HG03439 (cell line): ENCODE measurements around the gene GIPC3.
"Not testable (repeated sequence)": the region's sequence is repeated elsewhere in the genome, so short reads cannot be mapped to it uniquely, and the experiment has no call there.

Experiments used
- ATAC-seq: cut with Tn5 transposase; IDR thresholded peaks from one replicate; pipeline ENCODE4 v1.9.1; 2021; ENCODE audit warnings: mild to moderate bottlenecking, moderate library complexity; ENCODE audit not compliant: unreplicated experiment

The GIPC3 gene

GRCh38 chr19:3575949-3576673 lies 9.2 kb upstream of the GIPC3 start:
- ATAC-seq, result no peak

GRCh38 chr19:3576696-3577443 lies 8.4 kb upstream of the GIPC3 start:
- ATAC-seq, result no peak

DNA sequence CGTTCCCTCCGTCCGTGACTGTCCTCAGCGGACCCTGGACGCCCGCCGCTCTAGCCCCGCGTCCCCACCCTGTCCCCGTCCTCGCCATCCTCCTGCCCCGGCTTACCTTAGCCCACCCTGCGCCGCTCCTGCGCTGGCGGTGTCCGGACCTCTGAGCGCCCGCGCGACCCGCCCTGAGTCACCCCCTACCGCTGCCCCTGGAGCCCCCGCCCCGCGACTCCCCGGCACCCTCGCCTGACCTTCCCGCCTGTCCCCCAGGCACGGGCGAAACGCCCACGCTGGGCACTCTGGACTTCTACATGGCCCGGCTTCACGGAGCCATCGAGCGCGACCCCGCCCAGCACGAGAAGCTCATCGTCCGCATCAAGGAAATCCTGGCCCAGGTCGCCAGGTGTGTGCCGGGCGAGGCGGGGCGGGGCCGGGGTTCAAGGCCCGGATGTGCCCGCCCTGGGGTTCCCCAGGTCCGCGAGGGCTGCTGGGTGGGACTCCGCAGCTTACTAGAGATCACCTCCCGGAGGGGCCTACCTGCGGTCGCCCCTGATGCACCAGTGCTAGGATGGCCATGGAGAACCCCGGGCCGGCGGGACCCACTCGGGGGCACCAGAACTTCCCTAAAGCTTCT lies 7.4 kb upstream of the GIPC3 start:
- ATAC-seq, result no peak

DNA sequence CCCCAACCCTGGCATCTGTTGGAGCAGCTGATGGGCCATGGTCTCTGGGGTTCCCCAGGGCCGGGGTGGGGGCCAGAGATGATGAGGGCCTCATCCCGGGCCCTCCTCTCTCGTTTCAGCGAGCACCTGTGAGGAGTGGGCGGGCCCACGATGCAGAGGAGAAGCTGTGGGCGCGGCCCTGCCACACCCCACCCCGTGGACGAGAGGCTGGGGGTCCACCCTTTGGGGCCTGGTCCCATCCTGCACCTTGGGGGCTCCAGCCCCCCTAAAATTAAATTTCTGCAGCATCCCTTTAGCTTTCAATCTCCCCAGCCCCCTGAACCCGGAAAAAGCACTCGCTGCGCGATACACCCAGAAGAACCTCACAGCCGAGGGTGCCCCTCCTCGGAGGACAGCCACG lies 6.9 kb upstream of the GIPC3 start:
- ATAC-seq, result no peak

DNA sequence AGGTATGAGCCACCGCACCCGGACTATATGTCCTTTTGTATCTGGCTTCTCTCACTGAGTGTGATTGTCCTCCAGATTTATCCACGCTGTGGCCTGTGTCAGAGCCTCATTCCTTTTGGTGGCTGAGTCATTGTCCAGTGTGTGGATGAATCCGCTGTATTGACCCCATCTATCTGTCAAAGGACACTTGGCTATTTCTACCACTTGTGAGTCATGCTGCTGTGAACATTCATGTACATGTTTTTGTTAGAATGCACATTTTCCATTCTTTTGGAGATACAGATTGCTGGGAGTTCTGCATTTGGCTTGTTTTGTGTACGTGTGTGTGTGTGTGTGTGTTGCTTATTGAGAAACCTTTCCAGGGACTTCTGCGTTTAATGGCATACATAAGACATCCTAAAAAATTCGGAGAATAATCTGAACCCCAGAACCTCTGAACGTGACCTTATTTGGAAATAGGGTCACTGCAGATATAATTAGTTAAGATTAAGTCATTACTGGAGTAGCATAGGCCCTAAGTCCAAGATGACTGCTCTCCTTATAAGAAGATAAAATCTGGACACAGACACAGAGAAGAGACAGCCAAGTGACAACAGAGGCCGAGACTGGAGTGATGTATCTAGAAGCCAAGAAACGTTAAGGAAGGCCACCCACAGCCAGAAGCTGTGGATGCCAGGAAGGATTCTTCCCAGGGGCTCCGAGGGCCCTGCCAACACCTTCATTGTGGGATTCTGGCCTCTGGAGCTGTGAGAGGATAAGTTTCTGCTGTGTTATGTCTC lies 4.9 kb upstream of the GIPC3 start:
- no peak for ATAC-seq

DNA sequence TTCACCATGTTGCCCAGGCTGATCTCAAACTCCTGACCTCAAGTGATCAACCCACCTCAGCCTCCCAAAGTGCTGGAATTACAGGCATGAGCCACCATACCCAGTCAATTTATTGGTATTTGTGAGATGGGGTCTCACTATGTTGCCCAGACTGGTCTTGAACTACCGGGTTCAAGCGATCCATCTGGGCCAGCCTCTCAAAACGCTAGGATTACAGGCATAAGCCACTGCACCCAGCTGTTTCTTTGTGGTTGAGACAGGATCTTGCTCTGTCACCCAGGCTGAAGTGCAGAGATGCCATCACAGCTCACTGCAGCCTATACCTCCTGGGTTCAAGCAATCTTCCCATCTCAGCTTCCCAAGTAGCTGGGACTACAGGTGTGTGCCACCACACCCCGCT lies 3.5 kb upstream of the GIPC3 start:
- not testable (repeated sequence) for ATAC-seq

- not testable (repeated sequence) for ATAC-seq
Observed at GRCh38 chr19:3584036-3584802, 1.1 kb upstream of the GIPC3 start.

GRCh38 chr19:3586127-3586626 lies 899 bp downstream of the GIPC3 start:
- no peak for ATAC-seq

DNA sequence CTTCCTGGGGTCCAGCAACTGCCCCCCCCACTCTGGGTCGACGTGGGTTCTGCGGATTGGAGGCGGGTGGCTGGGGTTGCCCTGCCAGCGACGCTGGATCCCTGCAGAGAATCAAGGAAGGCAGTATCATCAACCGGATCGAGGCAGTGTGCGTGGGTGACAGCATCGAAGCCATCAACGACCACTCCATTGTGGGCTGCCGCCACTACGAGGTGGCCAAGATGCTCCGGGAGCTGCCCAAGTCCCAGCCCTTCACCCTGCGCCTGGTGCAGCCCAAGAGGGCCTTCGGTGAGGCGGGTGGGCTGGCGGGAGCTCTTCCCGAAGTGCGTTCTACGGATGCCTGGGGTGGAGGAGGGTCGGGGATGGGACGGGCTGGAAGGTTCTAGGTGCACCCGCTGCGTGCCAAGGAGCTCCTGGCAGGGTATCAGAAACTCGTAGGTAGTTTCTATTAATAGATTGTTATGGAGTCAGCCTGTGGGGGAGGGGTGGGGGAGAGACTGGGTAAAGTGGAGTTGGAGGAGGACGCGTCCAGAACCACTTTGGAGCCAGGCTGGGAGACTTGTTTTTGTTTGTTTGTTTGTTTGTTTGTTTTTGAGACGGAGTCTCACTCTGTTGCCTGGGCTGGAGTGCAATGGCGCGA lies 1.5 kb downstream of the GIPC3 start:
- ATAC-seq, result no peak

DNA sequence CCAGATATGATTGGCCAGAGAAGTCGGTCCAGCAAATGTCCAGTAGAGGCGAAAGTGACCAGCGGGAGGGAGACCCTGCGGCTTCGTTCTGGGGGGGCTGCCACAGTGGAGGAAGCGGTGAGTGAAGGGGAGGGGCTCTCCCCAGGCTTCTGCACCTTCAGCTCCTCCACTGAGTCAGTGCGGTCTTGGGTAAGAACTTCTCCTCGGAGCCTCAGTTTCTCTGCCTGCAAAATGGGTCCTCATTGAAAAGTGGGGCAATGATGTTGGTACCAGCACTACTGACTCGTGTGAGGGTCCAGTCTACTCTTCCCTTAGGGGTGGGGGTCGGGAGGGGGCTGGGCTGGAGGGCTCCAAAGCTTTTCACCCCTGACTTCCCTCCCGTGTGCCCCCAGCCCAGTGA lies 4.2 kb downstream of the GIPC3 start:
- no peak for ATAC-seq

GRCh38 chr19:3589949-3590348 lies 4.7 kb downstream of the GIPC3 start:
- ATAC-seq, result no peak

DNA sequence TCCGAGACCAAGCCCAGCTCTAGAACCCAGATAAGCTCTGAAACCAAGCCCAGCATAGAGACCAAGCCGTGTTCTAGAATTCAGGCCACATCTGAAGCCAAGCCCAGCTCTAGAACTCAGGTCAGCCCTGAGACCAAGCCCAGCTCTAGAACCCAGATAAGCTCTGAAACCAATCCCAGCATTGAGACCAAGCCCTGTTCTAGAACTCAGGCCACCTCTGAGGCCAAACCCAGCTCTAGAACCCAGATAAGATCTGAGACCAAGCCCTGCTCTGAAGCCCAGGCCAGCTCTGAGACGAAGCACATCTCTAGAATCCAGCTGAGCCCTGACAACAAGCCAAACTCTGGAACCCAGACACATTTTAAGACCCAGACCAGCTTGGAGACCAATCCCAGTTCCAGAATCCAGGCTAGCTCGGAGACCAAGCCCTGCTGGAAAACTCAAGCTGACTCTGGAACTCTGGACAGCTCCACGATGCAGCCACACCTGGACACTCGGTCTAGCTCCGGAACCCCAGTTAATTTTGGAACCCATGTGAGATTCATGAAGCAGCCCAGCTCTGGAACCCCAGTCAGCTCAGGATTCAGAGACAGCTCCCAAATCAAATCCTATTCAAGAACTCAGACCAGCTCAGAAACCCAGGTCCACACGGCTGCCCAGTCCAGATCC lies 5.8 kb downstream of the GIPC3 start:
- ATAC-seq, result no peak

DNA sequence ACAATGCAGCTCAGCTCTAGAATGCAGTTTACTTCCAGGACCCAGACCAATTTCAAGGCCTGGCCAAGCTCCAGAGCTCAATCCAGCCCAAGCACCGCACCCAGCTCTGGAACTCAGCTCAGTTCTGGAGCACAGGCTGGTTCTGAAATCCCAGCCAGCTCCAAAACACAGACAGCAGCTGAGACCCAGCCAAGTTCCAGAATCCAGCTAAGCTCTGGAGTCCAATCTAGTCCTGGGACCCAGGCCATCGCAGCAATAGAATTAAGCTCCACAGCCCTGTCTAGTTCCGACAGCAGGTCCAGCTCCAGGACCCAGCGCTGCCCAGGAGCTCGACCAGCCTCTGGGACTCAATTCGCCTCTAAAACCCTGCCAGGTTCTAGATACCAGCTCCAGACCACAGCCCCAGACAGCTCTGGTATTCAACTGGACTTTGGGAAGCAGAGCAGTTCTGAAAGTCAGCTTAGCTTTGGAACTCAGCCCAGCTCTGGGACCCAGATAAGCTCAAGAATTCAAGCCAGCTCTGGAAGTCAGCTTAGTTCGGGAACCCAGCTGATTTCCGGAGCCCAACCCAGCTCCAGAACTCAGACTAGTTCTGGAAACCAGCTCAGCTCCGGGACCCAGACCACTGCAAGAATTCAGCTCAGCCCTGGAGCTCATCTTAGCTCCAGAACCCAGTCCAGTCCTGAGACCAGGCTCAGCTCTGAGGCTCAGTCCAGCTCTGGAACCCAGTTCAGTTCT lies 6.8 kb downstream of the GIPC3 start:
- no peak for ATAC-seq

DNA sequence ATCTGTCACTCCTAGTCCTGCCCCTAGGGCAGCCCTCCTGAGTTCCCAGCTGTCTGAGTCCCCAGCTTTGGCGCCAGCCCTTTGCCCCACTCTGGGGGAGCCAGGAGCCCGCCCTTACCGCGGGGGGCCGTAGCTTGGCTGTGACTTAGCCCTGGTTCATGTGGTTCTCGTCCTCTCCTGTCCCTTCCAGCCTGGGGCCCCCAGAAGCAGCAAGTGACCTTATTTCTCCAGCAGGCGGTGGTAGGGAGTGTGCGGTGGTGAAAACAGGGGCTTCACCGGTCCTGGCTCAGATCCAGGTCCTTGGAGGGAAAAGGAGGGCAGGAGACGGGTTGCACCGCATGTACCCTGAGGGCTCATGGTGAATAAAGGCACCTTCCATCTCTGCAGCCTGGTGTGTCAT lies 7.9 kb downstream of the GIPC3 start:
- no peak for ATAC-seq

DNA sequence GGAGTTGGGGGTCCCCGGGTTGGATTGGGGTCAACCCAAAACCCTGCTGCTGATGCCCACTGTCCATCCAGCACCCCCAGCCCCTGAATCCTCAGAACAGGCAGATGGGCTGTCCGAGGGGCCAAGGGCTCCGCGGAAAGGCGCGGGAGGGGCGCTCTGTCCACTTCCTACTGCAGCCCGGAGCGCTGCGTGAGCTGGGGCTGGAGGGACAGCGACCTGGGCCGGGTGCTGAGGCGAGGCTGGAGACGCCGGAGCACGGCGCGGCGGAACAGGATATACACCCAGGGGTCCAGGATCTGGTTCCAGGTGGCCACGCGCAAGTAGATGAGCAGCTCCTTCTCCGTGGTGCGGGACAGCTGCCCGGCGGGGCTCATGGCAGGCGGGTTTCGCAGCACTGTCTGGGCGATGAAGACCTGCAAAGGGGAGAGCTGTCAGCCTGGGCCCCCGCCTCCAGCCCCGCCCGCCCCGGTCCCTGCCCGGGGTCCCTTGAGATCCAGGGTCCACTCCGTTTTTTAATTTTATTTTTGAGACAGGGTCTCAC lies 10.3 kb downstream of the GIPC3 start:
- ATAC-seq, result no peak

DNA sequence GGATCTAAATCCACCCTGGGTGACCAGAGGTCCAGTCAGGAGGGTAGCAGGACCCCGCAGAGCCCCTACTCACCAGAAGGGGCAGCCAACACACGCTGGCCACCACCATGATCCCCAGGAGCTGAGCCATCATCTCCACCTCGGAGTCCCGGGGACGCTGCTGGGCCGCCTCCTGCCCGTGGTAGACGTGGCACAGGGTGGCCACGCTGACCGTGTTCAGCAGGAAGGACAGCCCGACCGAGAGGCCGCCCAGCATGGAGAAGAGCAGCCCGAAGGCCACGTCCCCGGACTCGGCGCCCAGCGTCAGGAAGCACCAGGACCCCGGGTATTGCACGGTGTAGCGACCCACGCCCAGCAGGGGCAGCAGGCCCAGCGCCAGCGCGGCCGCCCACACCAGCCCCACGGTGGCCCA lies 14.5 kb downstream of the GIPC3 start:
- no peak for ATAC-seq

- ATAC-seq, result no peak
Observed at GRCh38 chr19:3601021-3601420, 15.7 kb downstream of the GIPC3 start.

GRCh38 chr19:3603121-3603811 lies 18.0 kb downstream of the GIPC3 start:
- ATAC-seq, result no peak
